Neural crest cell (in vitro differentiated cells): Measurements from ENCODE around the gene NMD3. TPM values are rescaled to one million over a fixed set of nuclear protein-coding genes. Genes with fewer than 3 reads are reported as not detected.
"Not testable (repeated sequence)": the region's sequence is repeated elsewhere in the genome, so short reads cannot be mapped to it uniquely, and the experiment has no call there.

Experiments used
- DNase-seq: peaks from one replicate; pipeline ENCODE4 v3.0.0; 2021; ENCODE audit warnings: low read depth, mixed read lengths, low spot score
- H3K27ac Mint-ChIP-seq: one replicate; pipeline ENCODE4 v1.8.0; 2021; ENCODE audit warnings: mild to moderate bottlenecking, mixed read lengths; ENCODE audit not compliant: unreplicated experiment
- H3K27me3 Mint-ChIP-seq: 2 replicates; pipeline ENCODE4 v1.8.0; 2021; ENCODE audit warnings: low read depth, mild to moderate bottlenecking, mixed read lengths
- H3K36me3 Mint-ChIP-seq: 2 replicates; pipeline ENCODE4 v1.8.0; 2021; ENCODE audit warnings: low read depth, mild to moderate bottlenecking, mixed read lengths
- H3K4me1 Mint-ChIP-seq: 2 replicates; pipeline ENCODE4 v1.8.0; 2021; ENCODE audit warnings: mixed read lengths
- H3K4me3 Mint-ChIP-seq: one replicate; pipeline ENCODE4 v1.8.0; 2021; ENCODE audit warnings: mild to moderate bottlenecking, mixed read lengths
- H3K9me3 Mint-ChIP-seq: 2 replicates; pipeline ENCODE4 v1.8.0; 2021; ENCODE audit warnings: mixed read lengths
- CTCF ChIP-seq: fragments of 200-600 bp; sonication (generic); conservative IDR thresholded peaks from 2 replicates; pipeline ENCODE4 v1.5.0; 2021; ENCODE audit warnings: antibody characterized with exemption, mild to moderate bottlenecking
- long read RNA-seq: library from polyadenylated mRNA; unstranded; transcript quantifications from one replicate; pipeline ENCODE4 v2.0.0, GENCODE V29; 2020
- total RNA-seq: library from RNA; stranded (reverse); gene quantifications from 2 replicates; pipeline ENCODE4 v1.2.1, GENCODE V29; 2021

NMD3 gene
- 40.7 and 42.0 TPM in 2 replicates for total RNA-seq
- long read RNA-seq, transcript NMD3-201 (16 exons, 3,049 nt) = major isoform, 81 of 125 reads
- long read RNA-seq, partial matches to known transcripts = 9 of 125 reads
- long read RNA-seq, other reads (novel, unspliced or antisense) = 35 of 125 reads

GRCh38 chr3:161220850-161221753 lies at the start of gene NMD3:
TSS of gene NMD3 (plus strand) at chr3:161221311. CDS start at chr3:161222014, 703 bp downstream.
- peak within 1 kb of the TSS; percentile 94 for H3K4me3 Mint-ChIP-seq
- H3K9me3 Mint-ChIP-seq = peaks cover 5% of the 10 kb centered on the region
- H3K36me3 Mint-ChIP-seq = peaks cover 5% of the 10 kb centered on the region
- TF ChIP-seq CTCF = no peak
- peak; percentile 92 for DNase-seq
- H3K4me1 Mint-ChIP-seq = peaks cover 40% of the 10 kb centered on the region
- peak within 1 kb of the TSS; percentile 94 for H3K27ac Mint-ChIP-seq
- H3K27me3 Mint-ChIP-seq = no peaks in the 10 kb centered on the region

- H3K9me3 Mint-ChIP-seq = peaks cover 4% of the 10 kb centered on the region
- no peaks in the 10 kb centered on the region for H3K36me3 Mint-ChIP-seq
- no peak overlapping the region for H3K27ac Mint-ChIP-seq
- no peak for DNase-seq
- H3K27me3 Mint-ChIP-seq = no peaks in the 10 kb centered on the region
- no peaks in the 10 kb centered on the region for H3K4me1 Mint-ChIP-seq
- H3K4me3 Mint-ChIP-seq = no peak overlapping the region
- TF ChIP-seq CTCF = peak; percentile 36
These were observed 49.2 kb upstream of the NMD3 start for GRCh38 chr3:161171639-161172552.

- no peak for TF ChIP-seq CTCF
- DNase-seq = no peak
- peaks cover 4% of the 10 kb centered on the region for H3K9me3 Mint-ChIP-seq
- H3K27ac Mint-ChIP-seq = no peak overlapping the region
- no peaks in the 10 kb centered on the region for H3K4me1 Mint-ChIP-seq
- H3K36me3 Mint-ChIP-seq = no peaks in the 10 kb centered on the region
- no peak overlapping the region for H3K4me3 Mint-ChIP-seq
- no peaks in the 10 kb centered on the region for H3K27me3 Mint-ChIP-seq
These were observed 45.6 kb upstream of the NMD3 start for GRCh38 chr3:161175506-161175905.

- no peak for DNase-seq
- no peak for TF ChIP-seq CTCF
- H3K36me3 Mint-ChIP-seq = peaks cover 2% of the 10 kb centered on the region
- no peak overlapping the region for H3K27ac Mint-ChIP-seq
- peaks cover 4% of the 10 kb centered on the region for H3K9me3 Mint-ChIP-seq
- H3K27me3 Mint-ChIP-seq = no peaks in the 10 kb centered on the region
- no peaks in the 10 kb centered on the region for H3K4me1 Mint-ChIP-seq
- H3K4me3 Mint-ChIP-seq = no peak overlapping the region
These were observed 43.1 kb upstream of the NMD3 start for GRCh38 chr3:161177991-161178390.

DNA sequence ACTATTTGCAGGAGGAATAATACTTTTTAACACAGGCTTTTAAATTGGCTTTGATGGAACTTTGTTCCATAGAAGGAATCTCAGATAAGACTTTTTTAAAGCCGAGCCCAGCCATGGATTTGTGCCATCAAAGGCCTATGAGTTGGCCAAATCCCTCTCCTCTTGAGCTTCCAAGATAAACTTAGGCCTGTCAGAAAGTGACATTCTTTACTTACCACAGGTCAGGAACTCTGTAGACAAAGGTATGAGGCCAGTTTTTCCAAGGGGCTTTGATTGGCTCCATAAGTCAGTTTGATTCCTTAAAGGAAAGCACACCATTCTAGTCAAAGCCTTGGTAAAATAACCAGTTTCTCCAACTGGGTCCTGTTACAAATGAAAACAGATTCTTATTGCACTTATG lies 39.7 kb upstream of the NMD3 start:
- not testable (repeated sequence) for H3K9me3 Mint-ChIP-seq, H3K4me1 Mint-ChIP-seq, H3K27me3 Mint-ChIP-seq, H3K27ac Mint-ChIP-seq, H3K4me3 Mint-ChIP-seq, DNase-seq, H3K36me3 Mint-ChIP-seq
